ENCODE measurements around the gene IL27RA. TPM values are rescaled to one million over a fixed set of nuclear protein-coding genes. Genes with fewer than 3 reads are reported as not detected.

Gene IL27RA
- total RNA-seq, 1 experiment from 2014 or later, result 6.0 TPM

DNA sequence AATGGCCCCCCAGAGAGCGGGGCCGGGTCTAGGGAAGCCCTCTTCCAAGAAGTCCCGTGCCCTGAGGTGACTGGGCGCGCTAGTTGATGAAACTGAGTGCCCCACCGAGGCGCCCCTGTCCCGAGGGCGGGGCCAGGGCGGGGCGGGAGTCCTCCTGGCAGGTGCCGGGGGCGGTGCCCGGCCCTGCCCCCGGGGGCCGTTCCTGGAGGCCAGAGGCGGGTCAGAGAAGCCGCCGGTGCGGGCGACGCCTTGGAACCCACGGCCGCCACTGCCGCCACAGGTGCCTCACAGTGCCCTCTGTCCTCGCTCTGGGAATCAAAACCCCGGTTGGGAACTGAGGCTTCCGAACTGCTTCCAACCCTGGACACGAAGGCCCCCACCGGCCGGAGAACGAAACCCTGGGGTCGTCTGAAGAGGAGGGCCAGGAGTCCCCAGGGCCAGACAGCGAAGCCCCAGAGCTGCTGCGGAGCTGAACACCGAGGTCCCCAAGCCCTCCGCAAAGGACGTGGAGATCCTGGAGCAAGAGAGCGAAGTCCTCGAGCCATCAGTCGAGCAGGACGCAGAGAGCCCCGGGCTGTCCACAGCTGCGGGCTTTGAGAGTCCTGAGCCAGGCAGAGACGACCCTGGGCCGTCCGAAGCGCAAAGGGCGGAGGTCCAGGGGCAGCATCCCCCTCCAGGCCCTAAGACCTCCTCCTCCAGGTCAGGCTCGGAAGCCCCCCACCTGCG, 41.1 kb downstream of the IL27RA start, which contains the start of gene MISP3:
Gene MISP3 (plus strand): TSS at position 252 of the 726 bp plus-strand sequence. CDS start 524 bp downstream, outside the sequence.
- Histone ChIP-seq H3K27ac (ENCODE audit: low read depth, low read length, poor library complexity, severe bottlenecking) (no peak within 1 kb of the TSS), H3K9me3 (ENCODE audit: low read depth, low read length, poor library complexity, severe bottlenecking) (no peaks in the 10 kb centered on the region), H3K4me3 (ENCODE audit: low read depth, low read length, poor library complexity, severe bottlenecking) (peak within 1 kb of the TSS; percentile 49), H3K27me3 (replicated peaks; ENCODE audit: insufficient read depth, low read depth, low read length, poor library complexity) (no peaks in the 10 kb centered on the region), H3K36me3 (ENCODE audit: insufficient read depth, low read length, poor library complexity, severe bottlenecking) (no peaks in the 10 kb centered on the region), H3K4me1 (ENCODE audit: insufficient read depth, low read length, poor library complexity, severe bottlenecking) (peaks cover 24% of the 10 kb centered on the region)
- TF ChIP-seq CTCF (conservative IDR thresholded peaks at IDR 0.05; ENCODE audit: low read depth, low read length) (no peak), EZH2 (IDR thresholded peaks at IDR 0.05; ENCODE audit: borderline replicate concordance, low read depth, low read length, poor library complexity, severe bottlenecking) (no peak)
- BruUV-seq (replicated peaks), result no TSS peak
- POLR2A ChIA-PET (ENCODE audit: low non-redundant PET), result no interaction called here
- DNase-seq (ENCODE audit: low spot score), result peak; percentile 54
- CTCF ChIA-PET, result interaction anchor here (0.5 to 1.7 kb wide), 3 partner anchors 14 to 796 kb away, joined by 3 to 5 read pairs (median 3); partner anchors contain the start of gene IL27RA
- intact Hi-C loops (cut with micrococcal nuclease; ENCODE audit: unreplicated experiment), result loop anchor here (1.0 to 5.0 kb wide), 3 partner anchors 65 to 475 kb away; partner anchors contain the start of gene RFX1

DNA sequence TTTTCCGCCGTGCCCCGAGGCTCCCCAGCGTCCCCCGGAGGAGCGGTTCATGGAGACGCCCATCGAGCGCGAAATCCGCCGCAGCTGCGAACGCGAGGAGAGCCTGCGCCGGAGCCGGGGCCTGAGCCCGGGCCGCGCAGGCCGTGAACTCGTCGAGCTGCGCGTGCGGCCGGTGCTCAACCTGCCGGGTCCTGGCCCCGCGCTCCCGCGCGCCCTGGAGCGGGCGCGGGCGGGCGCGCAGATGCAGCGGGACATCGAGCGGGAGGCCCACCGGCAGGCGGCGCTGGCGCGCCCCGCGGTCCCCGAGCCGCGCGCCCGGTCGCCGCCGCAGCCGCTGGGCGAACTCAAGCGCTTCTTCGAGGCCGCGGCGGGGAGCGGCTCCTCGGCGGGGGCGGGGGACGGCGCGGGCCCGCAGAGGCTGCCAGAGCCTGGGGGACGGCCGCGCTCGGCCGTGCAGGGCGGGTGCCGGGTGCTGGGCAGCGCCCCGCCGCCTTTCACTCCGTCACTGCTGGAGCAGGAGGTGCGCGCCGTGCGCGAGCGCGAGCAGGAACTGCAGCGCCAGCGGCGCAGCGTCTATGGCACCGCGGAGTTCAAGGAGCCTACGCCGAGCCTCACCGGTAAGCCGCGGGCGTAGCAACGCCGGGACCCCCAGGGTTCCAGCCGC, 41.8 kb downstream of the IL27RA start:
- intact Hi-C loops (cut with micrococcal nuclease; ENCODE audit: unreplicated experiment), result loop anchor here (5.0 kb wide), 2 partner anchors 66 to 476 kb away; partner anchors contain the start of gene RFX1
- TF ChIP-seq CTCF (conservative IDR thresholded peaks at IDR 0.05; ENCODE audit: low read depth, low read length) (peak; percentile 18; the same call in 1 of the 2 replicates), EZH2 (IDR thresholded peaks at IDR 0.05; ENCODE audit: borderline replicate concordance, low read depth, low read length, poor library complexity, severe bottlenecking) (no peak)
- CTCF ChIA-PET, result interaction anchor here (0.6 to 1.7 kb wide), 3 partner anchors 41 to 192 kb away, joined by 3 to 5 read pairs (median 3); partner anchors contain the start of gene IL27RA
- no peaks in the 10 kb centered on the region for H3K36me3 ChIP-seq (ENCODE audit: insufficient read depth, low read length, poor library complexity, severe bottlenecking)
- no TSS peak for BruUV-seq (replicated peaks)
- H3K9me3 ChIP-seq (ENCODE audit: low read depth, low read length, poor library complexity, severe bottlenecking), result no peaks in the 10 kb centered on the region
- H3K4me1 ChIP-seq (ENCODE audit: insufficient read depth, low read length, poor library complexity, severe bottlenecking), result peaks cover 24% of the 10 kb centered on the region
- POLR2A ChIA-PET (ENCODE audit: low non-redundant PET), result no interaction called here
- H3K27ac ChIP-seq (ENCODE audit: low read depth, low read length, poor library complexity, severe bottlenecking), result no peak overlapping the region
- DNase-seq (ENCODE audit: low spot score), result peak; percentile 84
- H3K27me3 ChIP-seq (replicated peaks; ENCODE audit: insufficient read depth, low read depth, low read length, poor library complexity), result no peaks in the 10 kb centered on the region
- peak overlapping the region; percentile 49 for H3K4me3 ChIP-seq (ENCODE audit: low read depth, low read length, poor library complexity, severe bottlenecking)

- Histone ChIP-seq H3K4me3 (ENCODE audit: low read depth, low read length, poor library complexity, severe bottlenecking) (peak overlapping the region; percentile 49), H3K27ac (ENCODE audit: low read depth, low read length, poor library complexity, severe bottlenecking) (no peak overlapping the region), H3K36me3 (ENCODE audit: insufficient read depth, low read length, poor library complexity, severe bottlenecking) (no peaks in the 10 kb centered on the region), H3K27me3 (replicated peaks; ENCODE audit: insufficient read depth, low read depth, low read length, poor library complexity) (no peaks in the 10 kb centered on the region), H3K4me1 (ENCODE audit: insufficient read depth, low read length, poor library complexity, severe bottlenecking) (peaks cover 24% of the 10 kb centered on the region), H3K9me3 (ENCODE audit: low read depth, low read length, poor library complexity, severe bottlenecking) (no peaks in the 10 kb centered on the region)
- CTCF ChIA-PET, result interaction anchor here (0.6 to 1.0 kb wide), 2 partner anchors 106 to 193 kb away, joined by 3 read pairs; no protein-coding TSS in a partner anchor
- TF ChIP-seq CTCF (conservative IDR thresholded peaks at IDR 0.05; ENCODE audit: low read depth, low read length) (no peak), EZH2 (IDR thresholded peaks at IDR 0.05; ENCODE audit: borderline replicate concordance, low read depth, low read length, poor library complexity, severe bottlenecking) (no peak)
- no TSS peak for BruUV-seq (replicated peaks)
- POLR2A ChIA-PET (ENCODE audit: low non-redundant PET), result no interaction called here
- intact Hi-C loops (cut with micrococcal nuclease; ENCODE audit: unreplicated experiment), result loop anchor here (5.0 kb wide), 2 partner anchors 67 to 477 kb away; partner anchors contain the start of gene RFX1
- DNase-seq (ENCODE audit: low spot score), result peak; percentile 58
Observed at GRCh38 chr19:14073925-14074838, 42.6 kb downstream of the IL27RA start.

Data from A673 (cell line).